Ectodermal cell (in vitro differentiated cells): ENCODE results near the gene SIM1. TPM values are rescaled to one million over a fixed set of nuclear protein-coding genes. Genes with fewer than 3 reads are reported as not detected.

Experiments
- H3K27ac ChIP-seq: 2 replicates; pipeline ENCODE4 v1.7.0; 2013; ENCODE audit warnings: mild to moderate bottlenecking, low read depth, low read length; ENCODE audit not compliant: insufficient read depth, poor library complexity, severe bottlenecking
- H3K27me3 ChIP-seq: 2 replicates; pipeline ENCODE4 v1.7.0; 2013; ENCODE audit warnings: mild to moderate bottlenecking, low read length; ENCODE audit not compliant: insufficient read depth, control insufficient read depth, poor library complexity, severe bottlenecking
- H3K36me3 ChIP-seq: one replicate; pipeline ENCODE4 v1.7.0; 2013; ENCODE audit warnings: low read length; ENCODE audit not compliant: control insufficient read depth, insufficient read depth
- H3K4me1 ChIP-seq: one replicate; pipeline ENCODE4 v1.7.0; 2013; ENCODE audit warnings: low read length; ENCODE audit not compliant: control insufficient read depth, insufficient read depth
- H3K4me3 ChIP-seq: 2 replicates; pipeline ENCODE4 v1.7.0; 2013; ENCODE audit warnings: low read depth, low read length, control low read depth; ENCODE audit not compliant: insufficient read depth
- H3K9me3 ChIP-seq: 2 replicates; pipeline ENCODE4 v1.7.0; 2013; ENCODE audit warnings: mild to moderate bottlenecking, low read length, moderate library complexity; ENCODE audit not compliant: control insufficient read depth
- WGBS, 2 experiments: methylation state at CpG; one replicate each; pipeline ENCODE4 v1.1.7; 2013; ENCODE audit warnings: missing lambda C conversion rate in 2 of 2; 5-methylcytosine and 5-hydroxymethylcytosine counted together
- polyA plus RNA-seq, 4 experiments: library from polyadenylated mRNA; stranded (reverse); fragments of 50-300 nt; gene quantifications; one replicate each; pipeline ENCODE4 v1.2.3, GENCODE V29; 2013

Gene SIM1, protein sequence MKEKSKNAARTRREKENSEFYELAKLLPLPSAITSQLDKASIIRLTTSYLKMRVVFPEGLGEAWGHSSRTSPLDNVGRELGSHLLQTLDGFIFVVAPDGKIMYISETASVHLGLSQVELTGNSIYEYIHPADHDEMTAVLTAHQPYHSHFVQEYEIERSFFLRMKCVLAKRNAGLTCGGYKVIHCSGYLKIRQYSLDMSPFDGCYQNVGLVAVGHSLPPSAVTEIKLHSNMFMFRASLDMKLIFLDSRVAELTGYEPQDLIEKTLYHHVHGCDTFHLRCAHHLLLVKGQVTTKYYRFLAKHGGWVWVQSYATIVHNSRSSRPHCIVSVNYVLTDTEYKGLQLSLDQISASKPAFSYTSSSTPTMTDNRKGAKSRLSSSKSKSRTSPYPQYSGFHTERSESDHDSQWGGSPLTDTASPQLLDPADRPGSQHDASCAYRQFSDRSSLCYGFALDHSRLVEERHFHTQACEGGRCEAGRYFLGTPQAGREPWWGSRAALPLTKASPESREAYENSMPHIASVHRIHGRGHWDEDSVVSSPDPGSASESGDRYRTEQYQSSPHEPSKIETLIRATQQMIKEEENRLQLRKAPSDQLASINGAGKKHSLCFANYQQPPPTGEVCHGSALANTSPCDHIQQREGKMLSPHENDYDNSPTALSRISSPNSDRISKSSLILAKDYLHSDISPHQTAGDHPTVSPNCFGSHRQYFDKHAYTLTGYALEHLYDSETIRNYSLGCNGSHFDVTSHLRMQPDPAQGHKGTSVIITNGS
- not detected for polyA plus RNA-seq (2013, experiment 1 of 4)
- polyA plus RNA-seq (2013, experiment 2 of 4): not detected
- not detected for polyA plus RNA-seq (2013, experiment 3 of 4)
- polyA plus RNA-seq (2013, experiment 4 of 4): 0.04 TPM

DNA sequence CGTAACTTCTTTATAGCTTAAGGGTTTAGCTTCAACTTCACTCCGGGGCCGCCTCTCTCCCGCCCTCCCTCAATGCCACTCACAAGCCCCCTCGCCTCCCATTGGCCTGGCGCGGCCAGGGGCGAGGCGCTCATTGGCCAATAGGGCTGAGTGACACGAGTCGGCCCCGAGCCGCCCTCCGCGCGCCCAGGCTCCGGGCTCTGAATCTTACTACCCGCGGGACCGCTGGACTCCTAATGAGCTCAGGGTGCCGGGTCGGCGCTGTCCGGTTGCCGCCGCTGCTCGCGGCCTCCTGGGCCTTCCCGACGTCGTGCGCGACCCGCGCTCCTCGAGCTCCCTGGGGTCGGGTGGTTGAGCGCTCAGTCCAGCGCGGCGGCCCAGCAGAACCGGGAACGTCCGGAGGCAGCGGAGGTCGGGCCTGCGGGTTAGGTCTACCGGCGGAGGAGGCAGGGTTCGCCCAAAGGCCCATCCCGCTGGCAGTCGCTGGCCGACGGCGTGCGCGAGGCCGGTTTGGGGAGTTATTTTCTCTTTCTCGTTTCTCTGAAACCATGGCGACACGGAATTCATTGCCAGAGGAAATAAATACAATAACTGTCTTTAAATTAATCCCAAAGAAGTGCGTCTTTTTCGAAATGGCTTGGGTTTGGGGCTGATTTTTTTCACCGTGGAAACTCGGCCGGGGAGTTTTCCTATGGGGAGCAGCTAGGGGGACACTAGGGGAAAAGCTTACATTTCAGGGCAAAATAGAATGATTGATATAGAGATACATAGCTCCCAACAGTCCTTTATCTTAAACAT lies at the start of gene SIM1:
TSS of gene SIM1 (minus strand) at position 19 of the 798 bp plus-strand sequence. CDS start 1,453 bp downstream, outside the sequence.
- peaks cover 8% of the 10 kb centered on the region for H3K4me1 ChIP-seq
- H3K36me3 ChIP-seq: no peaks in the 10 kb centered on the region
- peaks cover 100% of the 10 kb centered on the region for H3K27me3 ChIP-seq
- H3K9me3 ChIP-seq: no peaks in the 10 kb centered on the region
- peak within 1 kb of the TSS; percentile 31 for H3K4me3 ChIP-seq
- no peak within 1 kb of the TSS for H3K27ac ChIP-seq
- WGBS, 2 experiments: 1% methylated on average over 65 to 66 of the region's 66 CpGs

DNA sequence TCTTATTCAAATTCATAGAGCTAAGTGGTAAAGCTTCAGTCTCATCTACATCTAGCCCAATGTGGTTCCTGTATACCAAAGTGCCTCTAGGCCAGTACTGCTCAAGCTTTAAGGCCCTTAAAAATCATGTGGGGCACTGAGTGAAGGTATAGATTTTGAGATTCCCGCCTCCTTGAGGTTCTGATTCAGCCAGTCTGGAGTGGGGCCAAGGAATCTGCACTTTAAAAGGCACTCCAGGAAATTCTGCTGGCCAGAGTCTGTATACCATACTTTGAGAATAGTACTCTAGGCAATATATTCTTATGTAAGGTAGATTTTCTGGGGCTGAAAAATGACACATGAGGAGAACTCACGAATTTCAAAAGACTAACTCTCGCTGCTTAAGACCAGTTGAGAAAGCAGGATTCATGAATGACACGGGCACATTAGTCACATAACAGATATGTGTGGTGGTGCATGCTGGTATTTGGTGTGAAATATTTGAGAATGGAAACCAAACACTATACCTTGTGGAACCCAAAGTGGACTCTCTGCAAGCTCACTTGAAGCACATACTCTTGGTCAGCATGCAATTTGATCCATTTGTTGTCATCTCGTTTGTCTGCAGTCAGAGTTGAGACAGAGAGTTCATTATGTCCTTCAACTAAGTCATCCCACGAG lies 47.6 kb upstream of the SIM1 start:
- 90 to 91% methylated on average over 5 to 6 of the region's 6 CpGs for WGBS, 2 experiments
- Histone ChIP-seq H3K36me3 (no peaks in the 10 kb centered on the region), H3K27ac (no peak overlapping the region)

DNA sequence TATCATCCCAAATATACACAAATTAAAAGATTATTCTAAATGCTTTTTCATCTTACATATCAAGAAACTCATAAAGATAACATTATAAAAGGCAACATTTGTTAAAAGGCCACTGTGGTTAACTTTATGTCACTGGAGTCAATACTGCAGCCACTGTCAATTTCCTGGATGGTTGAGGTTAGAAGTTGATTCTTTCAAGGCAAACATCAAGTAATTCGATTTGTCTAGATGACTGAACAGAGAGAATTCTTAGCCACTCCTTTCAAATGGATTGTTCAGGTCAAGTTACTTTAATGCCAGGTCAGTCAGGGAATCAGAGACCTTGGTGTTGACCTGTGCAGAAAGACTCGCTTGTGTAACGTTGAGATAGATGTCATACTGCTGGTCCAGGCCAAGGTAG lies 44.4 kb upstream of the SIM1 start:
- no peaks in the 10 kb centered on the region for H3K27me3 ChIP-seq
- H3K27ac ChIP-seq: no peak overlapping the region
- H3K36me3 ChIP-seq: no peaks in the 10 kb centered on the region
- WGBS, 2 experiments: 94 to 96% methylated on average over 3 of the region's 3 CpGs
- no peak overlapping the region for H3K4me3 ChIP-seq
- H3K4me1 ChIP-seq: no peaks in the 10 kb centered on the region
- H3K9me3 ChIP-seq: no peaks in the 10 kb centered on the region

More for the DNA sequence above, 47.6 kb upstream of the SIM1 start:
- H3K4me1 ChIP-seq: no peaks in the 10 kb centered on the region
- no peaks in the 10 kb centered on the region for H3K9me3 ChIP-seq
- no peaks in the 10 kb centered on the region for H3K27me3 ChIP-seq
- no peak overlapping the region for H3K4me3 ChIP-seq

DNA sequence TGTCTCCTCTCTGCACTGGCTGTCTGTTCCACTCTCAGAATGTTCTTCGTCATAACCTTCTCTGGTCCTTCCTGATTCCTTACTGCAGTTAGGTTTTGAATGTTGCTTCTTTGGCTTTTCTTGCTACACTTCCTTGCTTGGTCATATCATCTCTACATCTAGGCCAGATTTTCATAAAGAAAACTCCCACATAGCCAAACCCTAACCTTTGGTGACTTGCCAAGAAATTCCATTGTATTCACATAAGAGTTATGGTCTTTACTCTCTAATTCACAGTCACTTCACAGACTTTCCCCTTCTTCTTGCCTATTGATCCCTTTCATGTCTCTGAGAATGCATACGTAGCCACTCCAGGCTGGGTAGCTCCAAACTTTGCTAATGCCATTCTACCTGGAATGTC lies 41.9 kb upstream of the SIM1 start:
- Histone ChIP-seq H3K27ac (no peak overlapping the region), H3K4me1 (no peaks in the 10 kb centered on the region), H3K36me3 (no peaks in the 10 kb centered on the region), H3K4me3 (no peak overlapping the region), H3K9me3 (no peaks in the 10 kb centered on the region), H3K27me3 (no peaks in the 10 kb centered on the region)
- WGBS, 2 experiments: 91 to 99% methylated on average over 2 of the region's 2 CpGs

DNA sequence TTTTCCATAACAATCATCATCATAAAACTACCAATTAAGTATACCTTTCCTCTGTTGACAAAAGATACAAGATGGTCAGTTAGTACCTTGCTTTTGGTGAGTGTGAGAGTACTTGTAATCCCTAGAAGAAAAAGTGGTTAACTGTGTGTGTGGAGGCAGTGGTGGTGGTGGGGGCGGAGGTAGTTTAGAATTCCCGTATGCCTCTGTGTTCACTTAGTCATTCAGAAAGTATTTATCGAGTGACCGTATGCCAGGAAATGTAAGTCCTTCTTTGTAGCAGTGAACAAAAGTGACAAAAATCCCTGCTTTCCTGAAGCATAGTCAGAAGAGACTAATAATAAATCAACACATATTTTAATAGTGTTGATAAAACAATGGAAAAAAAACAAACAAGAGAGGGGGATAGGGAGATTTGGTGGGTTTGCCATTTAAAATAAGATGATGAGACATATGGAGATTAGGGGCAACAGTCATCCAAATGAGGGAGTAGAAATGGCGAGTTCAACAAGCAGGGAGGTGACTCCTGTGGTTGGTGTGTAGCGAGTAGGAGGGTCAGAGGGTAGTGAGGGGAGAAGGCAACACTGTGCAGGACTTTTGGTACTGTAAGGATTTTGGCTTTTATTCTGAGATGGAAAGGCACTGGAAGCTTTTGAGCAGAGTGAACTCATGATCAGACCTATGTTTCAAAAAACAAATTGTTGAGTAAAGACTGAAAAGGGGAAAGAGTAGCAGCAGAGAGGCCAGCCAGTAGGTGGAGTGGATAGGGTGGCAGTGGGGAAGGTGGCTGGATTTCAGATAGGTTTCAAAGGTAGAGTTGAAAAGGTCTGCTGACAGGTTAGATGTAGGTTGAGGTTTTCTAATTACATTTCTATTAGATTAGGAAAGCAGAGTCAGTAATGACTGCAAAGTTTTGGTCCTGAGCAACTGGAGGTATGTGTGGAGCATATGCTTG lies 40.3 kb upstream of the SIM1 start:
- Histone ChIP-seq H3K9me3 (no peaks in the 10 kb centered on the region), H3K36me3 (no peaks in the 10 kb centered on the region), H3K4me3 (no peak overlapping the region), H3K27ac (no peak overlapping the region), H3K4me1 (no peaks in the 10 kb centered on the region), H3K27me3 (no peaks in the 10 kb centered on the region)
- WGBS, 2 experiments: 87 to 91% methylated on average over 6 of the region's 6 CpGs

DNA sequence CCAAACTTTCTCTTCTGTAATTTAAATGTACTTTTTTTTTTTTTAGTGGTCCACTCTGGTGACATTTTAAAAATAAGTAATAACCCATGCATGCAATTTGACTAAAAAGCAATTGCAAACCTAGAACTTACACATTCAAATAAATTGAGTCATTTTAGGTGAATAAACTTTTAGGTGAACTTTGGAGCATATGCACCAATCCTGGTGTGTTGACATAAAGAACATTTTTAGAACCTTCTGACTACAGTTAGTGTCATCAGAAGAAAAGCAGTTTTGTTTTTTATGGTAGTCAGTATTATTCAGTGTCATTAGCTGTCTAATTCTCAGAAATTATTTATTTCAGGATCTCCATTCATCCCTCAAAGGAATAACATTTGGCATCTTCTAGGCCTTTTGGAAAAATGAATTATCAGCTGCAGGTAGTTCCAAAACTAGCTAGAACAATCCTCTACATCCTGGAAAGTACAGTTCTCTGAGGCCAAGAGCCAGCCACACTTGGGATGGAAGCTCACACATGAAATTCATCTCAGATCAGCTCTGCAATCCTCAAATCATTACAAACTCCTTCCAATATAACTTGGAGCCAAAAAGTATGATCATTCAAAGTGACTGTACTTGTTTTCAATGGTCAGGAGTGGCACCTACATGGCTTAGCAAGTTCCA lies 38.5 kb upstream of the SIM1 start:
- no peak overlapping the region for H3K4me3 ChIP-seq
- H3K27me3 ChIP-seq: no peaks in the 10 kb centered on the region
- no peaks in the 10 kb centered on the region for H3K9me3 ChIP-seq
- no peaks in the 10 kb centered on the region for H3K4me1 ChIP-seq
- H3K36me3 ChIP-seq: no peaks in the 10 kb centered on the region
- H3K27ac ChIP-seq: no peak overlapping the region

DNA sequence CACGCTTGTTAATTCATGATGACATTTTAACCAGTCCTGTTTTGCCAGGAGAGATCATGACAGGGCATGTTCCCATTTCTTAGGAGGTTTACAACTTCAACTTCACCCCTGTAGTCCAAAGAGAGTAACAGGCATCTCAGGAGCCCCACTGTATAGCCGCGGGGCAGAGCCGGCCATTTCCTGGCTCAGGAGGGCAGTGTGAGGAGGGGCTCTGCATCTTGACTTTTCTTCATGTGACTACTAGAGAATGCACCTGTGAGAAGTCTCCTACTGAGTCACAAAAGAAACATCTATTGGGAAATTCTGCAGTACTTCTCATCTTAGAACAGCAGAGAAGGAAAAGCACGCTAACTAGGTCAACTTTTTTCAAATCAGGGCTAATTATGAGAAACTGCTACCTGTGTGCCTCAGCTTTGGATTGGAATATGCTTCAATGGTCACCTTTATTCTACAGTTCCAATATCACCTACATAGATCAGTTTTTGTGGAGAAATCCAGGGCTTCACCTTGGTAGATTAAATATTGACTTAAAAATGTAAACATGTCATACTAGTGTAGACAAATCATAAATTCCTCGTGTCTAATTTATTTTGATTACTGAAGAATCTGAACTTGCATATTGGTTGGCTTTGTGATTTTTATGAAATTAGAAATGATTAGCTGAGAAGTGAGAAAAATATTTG lies 28.6 kb upstream of the SIM1 start:
- no peaks in the 10 kb centered on the region for H3K9me3 ChIP-seq
- no peaks in the 10 kb centered on the region for H3K4me1 ChIP-seq
- no peaks in the 10 kb centered on the region for H3K36me3 ChIP-seq
- H3K4me3 ChIP-seq: no peak overlapping the region
- 55 to 73% methylated on average over 6 of the region's 6 CpGs for WGBS, 2 experiments
- H3K27me3 ChIP-seq: no peaks in the 10 kb centered on the region
- no peak overlapping the region for H3K27ac ChIP-seq

DNA sequence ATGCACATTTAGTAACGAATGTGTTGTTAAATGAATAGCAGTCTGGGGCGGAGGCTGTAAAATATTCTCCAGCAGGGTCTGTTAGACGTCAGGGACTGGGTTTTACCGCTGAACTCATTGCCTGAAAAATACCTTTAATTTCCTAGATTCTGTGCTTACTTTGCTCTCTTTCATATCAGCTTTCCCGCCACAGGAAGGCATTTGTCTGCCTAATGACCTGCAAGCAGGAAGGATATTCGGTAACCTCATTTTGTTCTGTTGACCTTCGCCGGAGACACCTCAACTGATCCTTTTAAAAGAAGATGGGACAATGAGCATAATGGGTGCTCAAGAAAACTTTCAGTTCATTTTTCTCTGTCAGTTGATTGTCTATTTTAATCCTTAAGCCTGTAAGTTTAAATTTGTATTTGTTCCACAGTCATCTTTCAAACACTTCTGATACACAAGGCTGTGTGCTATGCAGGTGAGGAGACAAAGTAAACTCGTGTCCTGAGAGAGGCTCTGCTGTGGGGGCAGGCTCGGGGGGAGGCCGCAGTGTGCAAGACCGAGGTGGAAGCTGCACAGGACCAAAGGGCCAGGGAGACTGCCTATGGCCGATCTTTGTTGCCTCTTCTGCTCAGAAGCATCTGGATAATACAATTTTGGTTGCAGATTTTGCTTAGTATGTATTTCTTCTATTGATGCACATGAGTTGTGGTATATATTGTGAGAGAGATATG lies 27.4 kb upstream of the SIM1 start:
- 86 to 90% methylated on average over 13 of the region's 13 CpGs for WGBS, 2 experiments
- H3K9me3 ChIP-seq: no peaks in the 10 kb centered on the region
- no peaks in the 10 kb centered on the region for H3K36me3 ChIP-seq
- no peaks in the 10 kb centered on the region for H3K4me1 ChIP-seq
- H3K27me3 ChIP-seq: no peaks in the 10 kb centered on the region
- H3K27ac ChIP-seq: no peak overlapping the region
- no peak overlapping the region for H3K4me3 ChIP-seq
